CD4-positive, CD25-positive, alpha-beta regulatory T cell (primary cell): ENCODE measurements around the gene NCAPD2. TPM values are rescaled to one million over a fixed set of nuclear protein-coding genes. Genes with fewer than 3 reads are reported as not detected.

Source experiments
- ATAC-seq, 2 donors: fragments of 150-1000 bp; cut with Tn5 transposase; one replicate each; pipeline ENCODE4 v1.10.0; 2021; ENCODE audit warnings: low read depth in 2 of 2, moderate number of reproducible peaks in 2 of 2, moderate library complexity in 1 of 2
- DNase-seq, 3 donors: peaks; one replicate each; pipeline versions ENCODE4 v3.0.0 to v3.0.0-alpha.2; 2012 to 2022; ENCODE audit warnings: mixed read lengths in 1 of 3
- H3K27ac ChIP-seq: one replicate; pipeline ENCODE4 v1.7.0; 2013; ENCODE audit warnings: mild to moderate bottlenecking, low read length; ENCODE audit not compliant: insufficient read depth, poor library complexity, severe bottlenecking
- H3K27me3 ChIP-seq: one replicate; pipeline ENCODE4 v1.7.0; 2013; ENCODE audit warnings: low read length; ENCODE audit not compliant: control insufficient read depth, insufficient read depth
- H3K36me3 ChIP-seq: one replicate; pipeline ENCODE4 v1.7.0; 2013; ENCODE audit warnings: mild to moderate bottlenecking, low read length, moderate library complexity; ENCODE audit not compliant: control insufficient read depth, insufficient read depth
- H3K4me1 ChIP-seq: 2 replicates; pipeline ENCODE4 v1.7.0; 2013; ENCODE audit warnings: mild to moderate bottlenecking, low read length; ENCODE audit not compliant: insufficient read depth, control insufficient read depth, poor library complexity, severe bottlenecking
- H3K4me3 ChIP-seq: one replicate; pipeline ENCODE4 v1.7.0; 2013; ENCODE audit warnings: low read depth, mild to moderate bottlenecking, low read length, moderate library complexity
- H3K9me3 ChIP-seq, 2 experiments: 1 replicate in 1 of 2; 2 replicates in 1 of 2; pipeline ENCODE4 v1.7.0; 2013; ENCODE audit warnings: low read length in 2 of 2, mild to moderate bottlenecking in 1 of 2, moderate library complexity in 1 of 2; ENCODE audit not compliant: control insufficient read depth in 2 of 2
- H3K27ac Mint-ChIP-seq, 3 donors: one replicate each; pipeline ENCODE4 v1.8.0; 2020 to 2022; ENCODE audit warnings: mild to moderate bottlenecking in 3 of 3, mixed read lengths in 3 of 3, moderate library complexity in 2 of 3
- H3K27me3 Mint-ChIP-seq: one replicate; pipeline ENCODE4 v1.8.0; 2022; ENCODE audit warnings: mild to moderate bottlenecking, mixed read lengths
- H3K36me3 Mint-ChIP-seq: one replicate; pipeline ENCODE4 v1.8.0; 2020; ENCODE audit warnings: mixed read lengths
- H3K4me1 Mint-ChIP-seq, 4 donors: one replicate each; pipeline ENCODE4 v1.8.0; 2020 to 2022; ENCODE audit warnings: mixed read lengths in 4 of 4, mild to moderate bottlenecking in 1 of 4
- H3K4me3 Mint-ChIP-seq, 4 donors: one replicate each; pipeline ENCODE4 v1.8.0; 2020 to 2022; ENCODE audit warnings: mild to moderate bottlenecking in 4 of 4, mixed read lengths in 4 of 4, moderate library complexity in 3 of 4
- H3K9me3 Mint-ChIP-seq, 7 donors: one replicate each; pipeline ENCODE4 v1.8.0; 2020 to 2022; ENCODE audit warnings: mixed read lengths in 7 of 7, mild to moderate bottlenecking in 3 of 7, moderate library complexity in 2 of 7
- polyA plus RNA-seq, 4 donors: library from polyadenylated mRNA; unstranded; fragments of 300-500 nt; fragmentation: Illumina TruSeq; gene quantifications; one replicate each; pipeline ENCODE4 v1.2.3, GENCODE V29; 2021
- total RNA-seq: library from RNA; stranded (reverse); gene quantifications from one replicate; pipeline ENCODE4 v1.2.3, GENCODE V29; 2022

The NCAPD2 gene, protein sequence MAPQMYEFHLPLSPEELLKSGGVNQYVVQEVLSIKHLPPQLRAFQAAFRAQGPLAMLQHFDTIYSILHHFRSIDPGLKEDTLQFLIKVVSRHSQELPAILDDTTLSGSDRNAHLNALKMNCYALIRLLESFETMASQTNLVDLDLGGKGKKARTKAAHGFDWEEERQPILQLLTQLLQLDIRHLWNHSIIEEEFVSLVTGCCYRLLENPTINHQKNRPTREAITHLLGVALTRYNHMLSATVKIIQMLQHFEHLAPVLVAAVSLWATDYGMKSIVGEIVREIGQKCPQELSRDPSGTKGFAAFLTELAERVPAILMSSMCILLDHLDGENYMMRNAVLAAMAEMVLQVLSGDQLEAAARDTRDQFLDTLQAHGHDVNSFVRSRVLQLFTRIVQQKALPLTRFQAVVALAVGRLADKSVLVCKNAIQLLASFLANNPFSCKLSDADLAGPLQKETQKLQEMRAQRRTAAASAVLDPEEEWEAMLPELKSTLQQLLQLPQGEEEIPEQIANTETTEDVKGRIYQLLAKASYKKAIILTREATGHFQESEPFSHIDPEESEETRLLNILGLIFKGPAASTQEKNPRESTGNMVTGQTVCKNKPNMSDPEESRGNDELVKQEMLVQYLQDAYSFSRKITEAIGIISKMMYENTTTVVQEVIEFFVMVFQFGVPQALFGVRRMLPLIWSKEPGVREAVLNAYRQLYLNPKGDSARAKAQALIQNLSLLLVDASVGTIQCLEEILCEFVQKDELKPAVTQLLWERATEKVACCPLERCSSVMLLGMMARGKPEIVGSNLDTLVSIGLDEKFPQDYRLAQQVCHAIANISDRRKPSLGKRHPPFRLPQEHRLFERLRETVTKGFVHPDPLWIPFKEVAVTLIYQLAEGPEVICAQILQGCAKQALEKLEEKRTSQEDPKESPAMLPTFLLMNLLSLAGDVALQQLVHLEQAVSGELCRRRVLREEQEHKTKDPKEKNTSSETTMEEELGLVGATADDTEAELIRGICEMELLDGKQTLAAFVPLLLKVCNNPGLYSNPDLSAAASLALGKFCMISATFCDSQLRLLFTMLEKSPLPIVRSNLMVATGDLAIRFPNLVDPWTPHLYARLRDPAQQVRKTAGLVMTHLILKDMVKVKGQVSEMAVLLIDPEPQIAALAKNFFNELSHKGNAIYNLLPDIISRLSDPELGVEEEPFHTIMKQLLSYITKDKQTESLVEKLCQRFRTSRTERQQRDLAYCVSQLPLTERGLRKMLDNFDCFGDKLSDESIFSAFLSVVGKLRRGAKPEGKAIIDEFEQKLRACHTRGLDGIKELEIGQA (N-terminal part only)
- total RNA-seq (32.8 TPM), polyA plus RNA-seq (10 to 100 TPM; 21.5 to 29.1 (median 26.3) TPM)

DNA sequence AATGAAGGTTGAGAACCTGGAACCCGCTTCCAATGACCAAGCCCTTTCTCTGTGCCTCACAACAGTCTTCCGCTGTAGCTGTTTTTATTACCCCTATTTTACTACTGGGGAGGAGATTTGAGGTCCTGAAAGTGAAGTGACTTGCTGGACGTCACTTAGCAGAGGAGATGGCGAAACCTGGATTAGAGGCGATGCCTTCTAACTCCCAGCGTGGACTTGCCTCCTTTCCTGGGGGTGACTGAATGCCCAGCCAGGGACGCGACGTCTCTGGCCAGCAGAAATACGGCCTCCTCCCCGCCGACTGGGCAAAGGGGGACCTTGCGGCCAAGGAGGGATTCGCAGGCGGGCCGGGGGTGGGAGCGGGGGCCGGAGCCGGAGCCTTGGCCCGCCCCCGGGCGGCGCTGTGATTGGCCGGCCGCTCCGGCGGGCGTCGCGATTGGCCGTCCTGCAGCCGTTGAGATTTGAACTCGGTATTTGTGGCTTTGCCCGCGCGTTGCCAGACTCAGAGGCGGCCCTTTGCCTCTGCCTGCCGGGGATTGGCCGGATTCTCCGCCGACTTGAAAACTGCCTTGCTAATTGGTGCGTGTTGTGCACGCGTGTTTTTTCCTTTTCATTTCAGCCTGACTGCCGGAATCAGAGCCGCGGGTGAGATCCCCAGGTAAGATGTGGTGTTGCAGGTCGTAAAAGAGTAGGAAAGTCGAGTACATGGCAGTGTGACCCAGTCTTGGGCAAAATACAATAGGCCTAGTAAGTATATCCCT, at the start of gene NCAPD2:
Gene NCAPD2, plus strand, starts transcription at position 606 of the 761 bp plus-strand sequence. CDS start 997 bp downstream, outside the sequence.
- Mint-ChIP-seq H3K27ac (peak within 1 kb of the TSS; percentile 93 to 99 (median 97)), H3K4me3 (peak within 1 kb of the TSS; percentile 94 to 100 (median 97)), H3K27me3 (peaks cover 5% of the 10 kb centered on the region), H3K4me1 (peaks cover 8 to 50% (median 29%) of the 10 kb centered on the region in 4 donors), H3K36me3 (peaks cover 4% of the 10 kb centered on the region), H3K9me3 (no peaks in the 10 kb centered on the region)
- ATAC-seq = peak; percentile 85 to 87
- peaks cover 30% of the 10 kb centered on the region for H3K4me1 ChIP-seq
- peak within 1 kb of the TSS; percentile 100 for H3K4me3 ChIP-seq
- peak; percentile 94 to 99 (median 97) for DNase-seq
- H3K9me3 ChIP-seq = no peaks in the 10 kb centered on the region
- no peaks in the 10 kb centered on the region for H3K27me3 ChIP-seq
- H3K36me3 ChIP-seq = peaks cover 17% of the 10 kb centered on the region
- H3K27ac ChIP-seq = peak within 1 kb of the TSS; percentile 92

DNA sequence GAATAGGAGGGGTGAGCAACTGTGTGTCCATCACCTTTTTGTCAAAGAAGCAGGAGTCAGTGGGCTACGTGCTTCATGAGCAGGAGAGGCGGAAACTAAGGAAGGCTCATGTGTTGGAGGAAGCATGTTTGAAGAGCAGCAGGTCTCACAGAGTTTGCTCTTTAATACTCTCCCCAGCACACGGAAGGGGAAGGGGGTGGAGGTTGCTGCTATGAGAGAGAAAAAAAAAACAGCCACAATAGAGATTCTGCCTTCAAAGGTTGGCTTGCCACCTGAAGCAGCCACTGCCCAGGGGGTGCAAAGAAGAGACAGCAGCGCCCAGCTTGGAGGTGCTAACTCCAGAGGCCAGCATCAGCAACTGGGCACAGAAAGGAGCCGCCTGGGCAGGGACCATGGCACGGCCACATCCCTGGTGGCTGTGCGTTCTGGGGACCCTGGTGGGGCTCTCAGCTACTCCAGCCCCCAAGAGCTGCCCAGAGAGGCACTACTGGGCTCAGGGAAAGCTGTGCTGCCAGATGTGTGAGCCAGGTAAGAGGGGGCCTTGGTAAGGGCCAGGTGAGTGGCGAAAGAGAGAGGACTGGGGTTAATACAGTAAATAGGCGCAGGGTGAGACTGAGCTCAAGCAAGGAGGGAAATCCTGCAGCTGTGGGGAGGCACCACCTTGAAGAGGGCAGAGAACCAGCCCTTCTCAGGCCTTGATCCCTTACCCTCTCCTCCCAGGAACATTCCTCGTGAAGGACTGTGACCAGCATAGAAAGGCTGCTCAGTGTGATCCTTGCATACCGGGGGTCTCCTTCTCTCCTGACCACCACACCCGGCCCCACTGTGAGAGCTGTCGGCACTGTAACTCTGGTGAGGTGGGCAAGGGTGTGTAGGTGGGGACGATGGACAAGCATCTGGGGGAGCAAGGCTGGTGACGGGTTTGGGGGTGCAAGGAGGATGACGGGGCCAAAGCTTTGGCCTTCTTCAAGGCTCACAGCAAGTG, 48.9 kb upstream of the NCAPD2 start, which contains the start of gene CD27:
Gene CD27, plus strand, starts transcription at position 252 of the 985 bp plus-strand sequence. Its CDS starts 141 bp downstream, at position 393.
- peaks cover 4% of the 10 kb centered on the region for H3K36me3 ChIP-seq
- H3K27ac ChIP-seq = peak within 1 kb of the TSS; percentile 99
- H3K9me3 Mint-ChIP-seq = no peaks in the 10 kb centered on the region
- H3K36me3 Mint-ChIP-seq = peaks cover 34% of the 10 kb centered on the region
- peak within 1 kb of the TSS; percentile 98 to 100 (median 99) for H3K4me3 Mint-ChIP-seq
- H3K4me3 ChIP-seq = peak within 1 kb of the TSS; percentile 94
- peaks cover 51% of the 10 kb centered on the region for H3K4me1 ChIP-seq
- ATAC-seq (peak; percentile 80 to 84), DNase-seq (peak in 2 of 3 donors; percentile 71 to 88)
- H3K4me1 Mint-ChIP-seq = peaks cover 8 to 68% (median 33%) of the 10 kb centered on the region in 4 donors
- H3K27me3 ChIP-seq = no peaks in the 10 kb centered on the region
- no peaks in the 10 kb centered on the region for H3K9me3 ChIP-seq
- H3K27ac Mint-ChIP-seq = peak within 1 kb of the TSS; percentile 96 to 99 (median 98)
- H3K27me3 Mint-ChIP-seq = no peaks in the 10 kb centered on the region

DNA sequence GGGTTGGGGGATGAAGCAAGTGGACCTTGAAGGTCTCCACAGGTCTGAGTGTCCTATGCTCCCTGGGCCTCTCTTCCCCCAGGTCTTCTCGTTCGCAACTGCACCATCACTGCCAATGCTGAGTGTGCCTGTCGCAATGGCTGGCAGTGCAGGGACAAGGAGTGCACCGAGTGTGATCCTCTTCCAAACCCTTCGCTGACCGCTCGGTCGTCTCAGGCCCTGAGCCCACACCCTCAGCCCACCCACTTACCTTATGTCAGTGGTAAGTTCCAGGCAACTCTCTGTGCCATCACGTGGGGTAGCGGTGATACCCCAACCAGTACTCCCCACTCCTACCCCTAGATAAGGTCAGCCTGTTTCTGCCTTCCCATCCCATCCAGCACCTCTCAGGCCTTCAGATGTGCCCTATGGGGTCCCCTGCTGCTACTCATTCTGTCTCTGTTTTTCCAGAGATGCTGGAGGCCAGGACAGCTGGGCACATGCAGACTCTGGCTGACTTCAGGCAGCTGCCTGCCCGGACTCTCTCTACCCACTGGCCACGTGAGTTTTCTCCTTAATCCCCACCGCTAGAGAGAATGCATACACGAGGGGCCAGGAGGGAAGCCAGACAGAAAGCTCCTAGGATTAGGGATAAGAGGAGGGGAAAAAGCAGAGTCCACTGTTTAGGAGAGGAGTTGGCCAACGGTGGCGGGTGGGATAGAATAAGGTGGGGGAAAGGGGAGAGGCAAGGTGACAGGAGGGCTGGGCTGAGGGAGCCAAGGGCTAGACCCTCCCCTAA, 43.6 kb upstream of the NCAPD2 start:
- peak overlapping the region; percentile 95 to 99 (median 98) for H3K4me3 Mint-ChIP-seq
- H3K27ac ChIP-seq = peak overlapping the region; percentile 99
- DNase-seq (no peak), ATAC-seq (no peak)
- peaks cover 55% of the 10 kb centered on the region for H3K36me3 Mint-ChIP-seq
- no peaks in the 10 kb centered on the region for H3K27me3 Mint-ChIP-seq
- H3K9me3 Mint-ChIP-seq = peaks cover 0 to 1% (median 0%) of the 10 kb centered on the region in 7 donors
- H3K27me3 ChIP-seq = no peaks in the 10 kb centered on the region
- H3K9me3 ChIP-seq = no peaks in the 10 kb centered on the region
- H3K4me1 Mint-ChIP-seq = peaks cover 5 to 81% (median 49%) of the 10 kb centered on the region in 4 donors
- peak overlapping the region; percentile 98 to 99 (median 98) for H3K27ac Mint-ChIP-seq
- H3K36me3 ChIP-seq = peaks cover 27% of the 10 kb centered on the region
- peaks cover 78% of the 10 kb centered on the region for H3K4me1 ChIP-seq
- peak overlapping the region; percentile 41 for H3K4me3 ChIP-seq

DNA sequence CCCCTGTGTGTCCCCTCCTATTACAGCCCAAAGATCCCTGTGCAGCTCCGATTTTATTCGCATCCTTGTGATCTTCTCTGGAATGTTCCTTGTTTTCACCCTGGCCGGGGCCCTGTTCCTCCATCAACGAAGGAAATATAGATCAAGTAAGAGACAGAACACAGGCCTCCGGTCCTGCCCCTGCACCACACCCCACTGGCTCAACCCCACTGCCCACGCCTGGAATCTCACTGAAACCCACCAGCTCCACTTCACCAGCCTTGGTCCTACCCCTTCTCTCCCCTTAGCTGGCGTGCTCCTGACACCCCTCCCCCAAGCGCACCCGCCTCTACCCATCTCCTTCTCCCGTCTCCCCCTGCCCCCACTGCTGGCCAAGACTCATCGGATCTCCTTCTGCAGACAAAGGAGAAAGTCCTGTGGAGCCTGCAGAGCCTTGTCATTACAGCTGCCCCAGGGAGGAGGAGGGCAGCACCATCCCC, 43.0 kb upstream of the NCAPD2 start:
- peak overlapping the region; percentile 95 to 99 (median 98) for H3K4me3 Mint-ChIP-seq
- no peaks in the 10 kb centered on the region for H3K27me3 Mint-ChIP-seq
- peaks cover 78% of the 10 kb centered on the region for H3K4me1 ChIP-seq
- H3K9me3 ChIP-seq = no peaks in the 10 kb centered on the region
- no peak for ATAC-seq
- H3K27ac Mint-ChIP-seq = peak overlapping the region; percentile 98 to 99 (median 98)
- H3K9me3 Mint-ChIP-seq = peaks cover 0 to 1% (median 0%) of the 10 kb centered on the region in 7 donors
- DNase-seq = no peak
- H3K27ac ChIP-seq = peak overlapping the region; percentile 99
- H3K4me1 Mint-ChIP-seq = peaks cover 6 to 87% (median 52%) of the 10 kb centered on the region in 4 donors
- peaks cover 54% of the 10 kb centered on the region for H3K36me3 Mint-ChIP-seq
- no peaks in the 10 kb centered on the region for H3K27me3 ChIP-seq
- peak overlapping the region; percentile 41 for H3K4me3 ChIP-seq
- H3K36me3 ChIP-seq = peaks cover 30% of the 10 kb centered on the region

DNA sequence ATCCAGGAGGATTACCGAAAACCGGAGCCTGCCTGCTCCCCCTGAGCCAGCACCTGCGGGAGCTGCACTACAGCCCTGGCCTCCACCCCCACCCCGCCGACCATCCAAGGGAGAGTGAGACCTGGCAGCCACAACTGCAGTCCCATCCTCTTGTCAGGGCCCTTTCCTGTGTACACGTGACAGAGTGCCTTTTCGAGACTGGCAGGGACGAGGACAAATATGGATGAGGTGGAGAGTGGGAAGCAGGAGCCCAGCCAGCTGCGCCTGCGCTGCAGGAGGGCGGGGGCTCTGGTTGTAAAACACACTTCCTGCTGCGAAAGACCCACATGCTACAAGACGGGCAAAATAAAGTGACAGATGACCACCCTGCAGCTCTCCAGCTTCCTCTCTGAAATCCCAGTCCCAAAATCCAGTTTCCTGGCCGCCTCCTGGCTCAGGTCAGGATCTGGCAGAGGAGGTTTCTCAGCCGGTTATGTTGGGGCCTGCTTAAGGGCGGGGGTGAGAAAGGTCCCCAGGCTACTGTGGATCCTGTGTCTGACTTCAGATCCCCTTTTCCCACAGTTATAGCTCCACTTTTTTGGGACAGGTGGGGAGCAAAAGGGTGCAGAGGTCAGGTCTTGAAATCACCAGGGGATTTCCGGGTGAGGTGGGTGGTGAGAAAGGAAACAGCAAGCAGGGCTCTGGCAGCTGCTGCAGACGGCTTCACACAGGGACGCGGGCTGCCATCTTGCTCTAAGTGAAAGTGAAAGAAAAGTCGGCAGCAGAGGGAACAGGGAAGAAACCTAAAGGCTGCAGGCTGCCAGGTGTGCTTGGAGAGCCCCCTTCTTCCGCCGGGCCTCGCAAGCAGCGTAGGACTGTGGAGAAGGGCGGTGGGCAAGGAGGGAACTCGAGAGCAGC, 42.3 kb upstream of the NCAPD2 start, which contains the start of gene TAPBPL:
Gene TAPBPL, plus strand, starts transcription at position 695 of the 897 bp plus-strand sequence. CDS start 207 bp downstream, outside the sequence.
- peak within 1 kb of the TSS; percentile 99 for H3K27ac ChIP-seq
- peaks cover 30% of the 10 kb centered on the region for H3K36me3 ChIP-seq
- peaks cover 6 to 90% (median 53%) of the 10 kb centered on the region in 4 donors for H3K4me1 Mint-ChIP-seq
- H3K36me3 Mint-ChIP-seq = peaks cover 51% of the 10 kb centered on the region
- DNase-seq (peak; percentile 81 to 95 (median 88)), ATAC-seq (peak; percentile 88 to 89)
- no peaks in the 10 kb centered on the region for H3K9me3 ChIP-seq
- H3K9me3 Mint-ChIP-seq = peaks cover 0 to 1% (median 0%) of the 10 kb centered on the region in 7 donors
- peaks cover 75% of the 10 kb centered on the region for H3K4me1 ChIP-seq
- H3K27me3 Mint-ChIP-seq = no peaks in the 10 kb centered on the region
- peak within 1 kb of the TSS; percentile 98 to 99 (median 98) for H3K27ac Mint-ChIP-seq
- H3K4me3 Mint-ChIP-seq = peak within 1 kb of the TSS; percentile 95 to 99 (median 98)
- no peaks in the 10 kb centered on the region for H3K27me3 ChIP-seq
- H3K4me3 ChIP-seq = peak within 1 kb of the TSS; percentile 91
